ENCODE measurements around the gene MZT2A.
"Not testable (repeated sequence)": the region's sequence is repeated elsewhere in the genome, so short reads cannot be mapped to it uniquely, and the experiment has no call there.

Gene MZT2A

DNA sequence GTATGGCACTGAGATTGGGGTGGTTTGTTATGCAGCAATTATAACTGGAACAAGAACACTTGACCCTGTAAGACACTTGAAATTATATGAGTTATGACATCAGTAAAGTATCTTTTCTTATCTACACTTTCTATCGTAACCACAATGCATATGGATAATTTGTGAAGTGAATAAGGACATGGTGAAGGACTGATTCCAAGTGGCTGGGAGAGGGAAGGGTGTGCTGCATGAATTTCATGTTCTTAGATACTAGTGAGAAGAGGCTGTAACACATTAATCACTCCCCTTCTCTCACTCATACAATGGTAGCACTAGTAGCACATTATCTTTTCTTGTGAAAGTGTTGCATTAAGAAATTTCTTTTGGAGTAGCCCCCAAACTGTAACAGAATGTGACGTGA lies 37.3 kb downstream of the MZT2A start:
- DNase-seq (ENCODE audit: low read depth in 2 of 2): not testable (repeated sequence)

GRCh38 chr2:131451265-131451949 lies 40.8 kb downstream of the MZT2A start:
- DNase-seq (ENCODE audit: low read depth in 2 of 2): not testable (repeated sequence)

- not testable (repeated sequence) for DNase-seq (ENCODE audit: low read depth in 2 of 2)
These were observed 44.2 kb downstream of the MZT2A start for GRCh38 chr2:131447981-131448380.

GRCh38 chr2:131445896-131446295 lies 46.3 kb downstream of the MZT2A start:
- no peak for DNase-seq (ENCODE audit: low read depth in 2 of 2)

DNA sequence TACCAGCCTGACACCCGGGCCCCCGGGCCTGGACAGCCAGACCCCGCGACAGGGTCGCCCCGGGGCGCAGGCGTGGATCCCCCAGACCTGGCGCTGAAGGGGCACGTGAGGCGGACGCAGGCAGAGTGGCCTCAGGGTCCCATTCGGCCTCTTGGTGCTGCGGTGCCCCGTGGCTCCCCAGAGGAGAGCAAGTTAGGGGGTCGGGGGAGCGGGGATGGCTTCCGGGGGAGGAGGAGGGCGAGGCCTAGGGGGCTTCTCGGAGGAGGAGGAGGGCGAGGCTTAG lies 46.7 kb downstream of the MZT2A start:
- not testable (repeated sequence) for DNase-seq (ENCODE audit: low read depth in 2 of 2)

DNA sequence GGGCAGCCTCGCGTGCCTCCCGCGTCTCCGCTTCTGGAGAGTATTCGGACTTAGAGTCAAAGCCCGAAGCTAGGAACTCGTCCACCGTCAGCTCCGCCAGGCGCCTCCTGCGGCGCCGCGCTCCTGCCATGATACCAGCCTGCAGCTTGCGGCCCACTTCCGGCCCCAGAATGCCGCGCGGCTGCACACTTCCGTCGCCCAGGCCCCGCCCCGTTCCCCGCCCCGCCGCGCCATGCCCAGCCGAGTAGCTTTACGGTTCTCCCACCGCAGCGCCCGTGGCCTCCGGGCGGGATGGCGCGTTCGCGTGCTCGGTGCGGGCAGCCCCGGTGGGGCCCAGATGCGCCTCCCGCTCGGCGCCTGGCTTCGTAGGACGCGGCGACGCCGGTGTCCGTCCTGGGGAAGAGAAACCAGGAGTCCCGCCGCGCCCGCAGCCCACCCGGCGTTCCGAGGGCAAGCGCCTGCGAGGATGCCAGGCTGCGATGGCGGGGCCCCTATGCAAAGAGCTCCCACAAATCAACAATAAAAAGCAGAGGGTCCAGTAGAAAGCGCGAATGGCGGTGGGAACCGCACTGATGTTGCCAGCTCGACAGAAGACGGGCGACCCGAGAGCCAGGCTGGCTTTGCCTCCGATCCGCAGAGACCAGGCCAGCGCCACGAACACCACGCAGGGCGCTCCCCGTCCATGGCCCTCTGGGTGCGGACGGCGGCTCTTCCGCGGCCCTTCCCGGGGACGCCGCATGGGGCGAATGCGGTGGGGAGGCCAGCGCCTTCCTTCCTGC lies 47.3 kb downstream of the MZT2A start:
- DNase-seq (ENCODE audit: low read depth in 2 of 2): not testable (repeated sequence)

DNA sequence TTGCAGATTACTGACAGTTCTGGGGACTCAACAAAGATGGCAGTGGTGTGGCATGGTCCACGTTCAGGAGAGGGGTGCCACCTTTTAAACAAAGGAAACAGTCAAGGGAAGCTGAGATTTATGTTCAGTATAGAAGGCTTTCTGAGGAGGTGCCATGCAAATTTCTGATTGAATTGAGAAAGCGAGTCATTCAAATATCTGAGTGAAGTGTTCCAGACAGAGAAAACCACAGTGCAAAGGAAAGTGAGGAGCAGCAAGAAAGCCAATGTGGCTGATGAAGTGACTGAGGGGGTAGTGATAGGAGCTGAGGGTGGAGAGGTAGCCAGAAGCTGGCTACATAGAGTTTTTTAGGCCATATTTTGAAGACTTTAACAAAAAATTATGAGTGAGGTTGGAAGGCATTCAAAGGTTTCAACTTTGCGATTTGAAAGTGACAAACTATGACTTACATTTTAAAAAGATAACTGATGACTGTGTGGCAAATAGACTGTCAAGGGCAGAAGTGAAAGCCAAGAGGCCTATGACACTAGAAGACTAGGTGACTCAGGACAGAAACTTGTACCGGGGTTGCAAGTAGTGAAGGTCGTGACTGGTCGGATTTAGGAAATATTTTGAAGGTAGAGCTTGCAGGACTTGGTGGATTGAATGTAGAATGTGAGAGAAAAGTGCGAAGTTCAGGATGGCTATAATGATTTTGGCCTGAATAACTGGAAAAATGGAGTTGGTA lies 51.3 kb downstream of the MZT2A start:
- not testable (repeated sequence) for DNase-seq (ENCODE audit: low read depth in 2 of 2)
